ENCODE results near the gene HTR2C.
A peak's percentile ranks its signal among the peaks of the same experiment; 100 is the strongest.
"Not testable (repeated sequence)": the region's sequence is repeated elsewhere in the genome, so short reads cannot be mapped to it uniquely, and the experiment has no call there.

Gene HTR2C

GRCh38 chrX:114583646-114584374, at the start of gene HTR2C:
HTR2C (plus strand) TSS chrX:114584086; CDS start chrX:114726937, 142,851 bp downstream.
- FAIRE-seq (no peak), DNase-seq (ENCODE audit: low spot score) (no peak)

GRCh38 chrX:114580336-114580735, 3.5 kb upstream of the HTR2C start:
- DNase-seq (ENCODE audit: low spot score), result no peak
- no peak for FAIRE-seq

GRCh38 chrX:114581528-114582263, 2.2 kb upstream of the HTR2C start:
- FAIRE-seq, result no peak

GRCh38 chrX:114582264-114582632, 1.6 kb upstream of the HTR2C start:
- FAIRE-seq, result no peak
- DNase-seq (ENCODE audit: low spot score), result no peak

More at GRCh38 chrX:114581528-114582263, 2.2 kb upstream of the HTR2C start:
- DNase-seq (ENCODE audit: low spot score), result no peak

- no peak for DNase-seq (ENCODE audit: low spot score)
- FAIRE-seq, result no peak
These were observed 1.0 kb upstream of the HTR2C start for GRCh38 chrX:114582698-114583395.

GRCh38 chrX:114584375-114584943, 573 bp downstream of the HTR2C start:
- DNase-seq (ENCODE audit: low spot score), result no peak
- no peak for FAIRE-seq

GRCh38 chrX:114584983-114585842, 1.3 kb downstream of the HTR2C start:
- DNase-seq (ENCODE audit: low spot score) (no peak), FAIRE-seq (no peak)

- DNase-seq (ENCODE audit: low spot score) (no peak), FAIRE-seq (no peak)
These were observed 7.2 kb downstream of the HTR2C start for GRCh38 chrX:114591121-114591520.

GRCh38 chrX:114599305-114599704, 15.4 kb downstream of the HTR2C start:
- DNase-seq (ENCODE audit: low spot score) (no peak), FAIRE-seq (no peak)

- FAIRE-seq (no peak), DNase-seq (ENCODE audit: low spot score) (no peak)
These were observed 16.0 kb downstream of the HTR2C start for GRCh38 chrX:114599911-114600310.

GRCh38 chrX:114606619-114607018, 22.7 kb downstream of the HTR2C start:
- not testable (repeated sequence) for DNase-seq (ENCODE audit: low spot score); FAIRE-seq

- FAIRE-seq (peak; percentile 31), DNase-seq (ENCODE audit: low spot score) (peak; percentile 6)
These were observed 27.2 kb downstream of the HTR2C start for GRCh38 chrX:114611018-114611619.

- DNase-seq (ENCODE audit: low spot score), result no peak
These were observed 31.9 kb downstream of the HTR2C start for GRCh38 chrX:114615765-114616164.

GRCh38 chrX:114619874-114620273, 36.0 kb downstream of the HTR2C start:
- FAIRE-seq (peak; percentile 10), DNase-seq (ENCODE audit: low spot score) (no peak)

More at GRCh38 chrX:114615765-114616164, 31.9 kb downstream of the HTR2C start:
- FAIRE-seq, result no peak

GRCh38 chrX:114626323-114626722, 42.4 kb downstream of the HTR2C start:
- DNase-seq (ENCODE audit: low spot score) (no peak), FAIRE-seq (peak; percentile 12)

GRCh38 chrX:114635986-114636385, 52.1 kb downstream of the HTR2C start:
- FAIRE-seq (no peak), DNase-seq (ENCODE audit: low spot score) (no peak)

GRCh38 chrX:114650351-114650750, 66.5 kb downstream of the HTR2C start:
- FAIRE-seq (no peak), DNase-seq (ENCODE audit: low spot score) (no peak)

- FAIRE-seq, result no peak
- no peak for DNase-seq (ENCODE audit: low spot score)
These were observed 91.5 kb downstream of the HTR2C start for GRCh38 chrX:114675365-114675764.

- not testable (repeated sequence) for FAIRE-seq; DNase-seq (ENCODE audit: low spot score)
These were observed 116.6 kb downstream of the HTR2C start for GRCh38 chrX:114700533-114700932.

- DNase-seq (ENCODE audit: low spot score) (no peak), FAIRE-seq (no peak)
These were observed 125.5 kb downstream of the HTR2C start for GRCh38 chrX:114709406-114709805.

Data from RCC 7860 (cell line).